Kidney (tissue), 14 donors: ENCODE data around the gene SERINC3. TPM values are rescaled to one million over a fixed set of nuclear protein-coding genes. Genes with fewer than 3 reads are reported as not detected.

Source experiments
- DNase-seq, 5 donors: peaks; one replicate each; pipeline ENCODE4 v3.0.0-alpha.2; 2013 to 2020
- FAIRE-seq: peaks from 2 replicates; lab custom pipeline; 2012; peaks lifted over from hg19 to GRCh38; lab: Jason Lieb, UNC
- H3K27ac ChIP-seq, 2 donors: one replicate each; pipeline ENCODE4 v1.7.0; 2013; ENCODE audit warnings: low read depth in 2 of 2, low read length in 2 of 2, inconsistent platforms in 1 of 2
- H3K27me3 ChIP-seq: one replicate; pipeline ENCODE4 v1.7.1; 2013; ENCODE audit warnings: low read length, inconsistent platforms; ENCODE audit not compliant: control insufficient read depth, insufficient read depth
- H3K36me3 ChIP-seq, 3 donors: one replicate each; pipeline versions ENCODE4 v1.7.0 to v1.7.1; 2013; ENCODE audit warnings: low read length in 3 of 3, control low read depth in 1 of 3, inconsistent platforms in 1 of 3; ENCODE audit not compliant: insufficient read depth in 3 of 3, control insufficient read depth in 2 of 3
- H3K4me1 ChIP-seq, 3 donors: one replicate each; pipeline versions ENCODE4 v1.7.0 to v1.7.1; 2013; ENCODE audit warnings: low read length in 3 of 3, inconsistent platforms in 1 of 3, low read depth in 1 of 3; ENCODE audit not compliant: control insufficient read depth in 2 of 3, insufficient read depth in 2 of 3
- H3K4me3 ChIP-seq, 3 donors: one replicate each; pipeline versions ENCODE4 v1.7.0 to v1.8.1; 2013; ENCODE audit warnings: low read length in 3 of 3, control low read depth in 1 of 3, inconsistent platforms in 1 of 3
- H3K9ac ChIP-seq, 3 donors: one replicate each; pipeline versions ENCODE4 v1.7.0 to v1.7.1; 2013; ENCODE audit warnings: low read length in 3 of 3, control low read depth in 1 of 3, inconsistent platforms in 1 of 3
- H3K9me3 ChIP-seq, 3 donors: one replicate each; pipeline versions ENCODE4 v1.7.0 to v1.7.1; 2013; ENCODE audit warnings: low read length in 3 of 3, control low read depth in 1 of 3, inconsistent platforms in 1 of 3; ENCODE audit not compliant: control insufficient read depth in 2 of 3, insufficient read depth in 1 of 3
- intact Hi-C: fragments of 100-400 bp; cut with DNase I; formaldehyde crosslinking; loops from one replicate; pipeline ENCODE4 v1.11.1; 2022
- polyA plus RNA-seq: library from polyadenylated mRNA; stranded (reverse); fragments of 350-450 nt; fragmentation: Illumina TruSeq; extraction: RNeasy Lipid Tissue Mini Kit (QIAGEN cat#74804); gene quantifications from one replicate; pipeline ENCODE4 v1.2.3, GENCODE V29; 2014; ENCODE audit warnings: low read depth, low replicate concordance; ENCODE audit not compliant: insufficient read depth
- total RNA-seq: library from RNA; stranded (reverse); fragmentation: NEBNext Ultra II Directional; extraction: Animal tissue kit (Norgen Biotek cat#: 25700); gene quantifications from one replicate; pipeline ENCODE4 v1.2.1, GENCODE V29; 2021
- TF ChIP-seq, protein P1 (sequence below): IDR thresholded peaks from 3 replicates; pipeline ENCODE4 v1.5.1; 2012; ENCODE audit warnings: mild to moderate bottlenecking, moderate library complexity, borderline replicate concordance; ENCODE audit not compliant: insufficient read depth; ENCODE audit errors: extremely low read depth
- donor health status: control.
- donor health status: control.
- donor health status: control.
- donor health status: control.
- donor health status: control.
- donor health status: DM: yes; HTN: yes; CAD: no.
- donor health status: Normal renal cell carcinoma (clear cell type).

SERINC3 gene
- total and polyA plus RNA-seq, 2 donors from 2014 or later, result 41.6 to 90.4 TPM

DNA sequence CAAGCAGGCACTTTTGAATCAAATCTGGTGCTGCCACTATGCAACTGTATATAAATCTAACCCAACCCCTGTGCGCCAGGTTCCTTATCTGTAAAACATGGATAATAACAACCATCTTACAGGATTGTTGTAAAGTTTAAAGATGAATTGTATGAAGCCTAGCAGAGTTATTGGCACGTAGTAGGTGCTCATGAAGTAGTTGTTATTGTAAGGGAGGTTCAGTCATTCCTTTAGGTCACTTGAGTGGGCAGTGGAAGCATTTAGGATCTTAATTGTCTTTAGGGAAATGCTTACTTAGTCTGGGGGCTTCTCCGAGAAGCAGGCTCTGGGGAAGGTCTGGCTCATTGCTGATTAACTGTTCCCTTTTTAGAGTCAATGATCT is 30.7 kb upstream of the SERINC3 start:
- no peaks in the 10 kb centered on the region for H3K9me3 ChIP-seq
- peaks cover 2 to 8% (median 5%) of the 10 kb centered on the region in 3 donors for H3K4me1 ChIP-seq
- FAIRE-seq, result no peak

DNA sequence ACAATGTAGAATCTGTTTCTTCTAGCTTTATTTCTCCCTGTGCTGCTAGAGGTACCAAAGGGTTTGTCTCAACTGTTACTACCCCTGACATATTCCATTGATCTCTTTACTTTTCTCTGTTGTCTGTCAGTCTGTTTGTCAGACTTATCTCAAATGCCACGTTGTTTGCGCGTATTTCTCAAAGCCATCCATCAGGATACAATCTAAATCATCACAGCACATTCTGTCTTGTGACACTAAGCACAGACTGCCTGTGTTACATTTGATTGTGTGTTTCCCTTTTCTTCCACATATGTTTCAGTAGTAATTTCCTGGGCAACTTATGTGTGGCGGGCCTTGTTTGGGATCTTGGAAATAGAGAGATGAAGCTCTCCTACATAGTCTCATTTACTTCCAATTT is 30.2 kb upstream of the SERINC3 start:
- Histone ChIP-seq H3K9me3 (no peaks in the 10 kb centered on the region), H3K4me1 (peaks cover 2 to 8% (median 5%) of the 10 kb centered on the region in 3 donors), H3K4me3 (no peak overlapping the region), H3K36me3 (no peaks in the 10 kb centered on the region), H3K9ac (no peak overlapping the region), H3K27me3 (no peaks in the 10 kb centered on the region), H3K27ac (no peak overlapping the region)
- FAIRE-seq, result no peak
- intact Hi-C loops, result no loop called here
- TF ChIP-seq, protein P1, sequence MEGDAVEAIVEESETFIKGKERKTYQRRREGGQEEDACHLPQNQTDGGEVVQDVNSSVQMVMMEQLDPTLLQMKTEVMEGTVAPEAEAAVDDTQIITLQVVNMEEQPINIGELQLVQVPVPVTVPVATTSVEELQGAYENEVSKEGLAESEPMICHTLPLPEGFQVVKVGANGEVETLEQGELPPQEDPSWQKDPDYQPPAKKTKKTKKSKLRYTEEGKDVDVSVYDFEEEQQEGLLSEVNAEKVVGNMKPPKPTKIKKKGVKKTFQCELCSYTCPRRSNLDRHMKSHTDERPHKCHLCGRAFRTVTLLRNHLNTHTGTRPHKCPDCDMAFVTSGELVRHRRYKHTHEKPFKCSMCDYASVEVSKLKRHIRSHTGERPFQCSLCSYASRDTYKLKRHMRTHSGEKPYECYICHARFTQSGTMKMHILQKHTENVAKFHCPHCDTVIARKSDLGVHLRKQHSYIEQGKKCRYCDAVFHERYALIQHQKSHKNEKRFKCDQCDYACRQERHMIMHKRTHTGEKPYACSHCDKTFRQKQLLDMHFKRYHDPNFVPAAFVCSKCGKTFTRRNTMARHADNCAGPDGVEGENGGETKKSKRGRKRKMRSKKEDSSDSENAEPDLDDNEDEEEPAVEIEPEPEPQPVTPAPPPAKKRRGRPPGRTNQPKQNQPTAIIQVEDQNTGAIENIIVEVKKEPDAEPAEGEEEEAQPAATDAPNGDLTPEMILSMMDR, result no peak
- DNase-seq, result no peak

More for the DNA sequence above, 30.7 kb upstream of the SERINC3 start:
- H3K27ac ChIP-seq, result peak overlapping the region in 1 of 2 donors; percentile 34
- H3K36me3 ChIP-seq, result no peaks in the 10 kb centered on the region
- no peak overlapping the region for H3K9ac ChIP-seq
- TF ChIP-seq, protein P1, result no peak
- no peak for DNase-seq
- intact Hi-C loops, result no loop called here
- H3K27me3 ChIP-seq, result no peaks in the 10 kb centered on the region
- no peak overlapping the region for H3K4me3 ChIP-seq

DNA sequence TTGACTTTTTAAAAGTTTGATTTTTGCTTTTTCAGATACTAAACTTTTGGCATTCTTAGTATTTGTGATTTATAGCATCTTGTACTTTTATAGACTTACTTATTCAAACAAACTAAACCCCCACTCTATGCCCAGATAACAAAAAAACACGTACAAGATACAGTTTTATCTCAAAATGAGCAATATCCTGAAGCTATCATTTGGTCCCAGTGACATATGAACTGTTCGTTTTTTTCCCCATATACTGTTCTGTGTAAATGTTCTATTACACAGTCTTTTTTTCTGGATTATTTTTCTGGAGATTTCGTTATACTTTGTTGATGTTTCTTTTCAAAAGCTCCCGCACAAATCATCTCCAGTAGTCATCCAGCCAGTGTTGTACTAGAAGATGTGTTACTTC is 27.3 kb upstream of the SERINC3 start:
- H3K4me3 ChIP-seq, result no peak overlapping the region

More for the DNA sequence above, 27.3 kb upstream of the SERINC3 start:
- TF ChIP-seq, protein P1, result no peak
- Histone ChIP-seq H3K27ac (peak overlapping the region in 1 of 2 donors; percentile 28), H3K9ac (no peak overlapping the region), H3K27me3 (no peaks in the 10 kb centered on the region), H3K4me1 (peaks cover 0 to 8% (median 2%) of the 10 kb centered on the region in 3 donors), H3K36me3 (no peaks in the 10 kb centered on the region), H3K9me3 (no peaks in the 10 kb centered on the region)
- peak in 1 of 5 donors; percentile 7 for DNase-seq
- FAIRE-seq, result no peak
- intact Hi-C loops, result no loop called here
